HG02588 (cell line): ENCODE measurements around the gene HECTD1.
"Not testable (repeated sequence)": the region's sequence is repeated elsewhere in the genome, so short reads cannot be mapped to it uniquely, and the experiment has no call there.

Experiments used
- ATAC-seq: cut with Tn5 transposase; IDR thresholded peaks from one replicate; pipeline ENCODE4 v1.9.1; 2021; ENCODE audit warnings: mild to moderate bottlenecking, moderate library complexity; ENCODE audit not compliant: unreplicated experiment

The HECTD1 gene

GRCh38 chr14:31057701-31058364 is 149.8 kb downstream of the HECTD1 start:
- no peak for ATAC-seq

- ATAC-seq, result no peak
Measured at GRCh38 chr14:31057035-31057434, 150.6 kb downstream of the HECTD1 start.

- ATAC-seq, result not testable (repeated sequence)
Measured at GRCh38 chr14:31052905-31053586, 154.5 kb downstream of the HECTD1 start.

GRCh38 chr14:31051511-31051910 is 156.1 kb downstream of the HECTD1 start:
- no peak for ATAC-seq

- ATAC-seq, result no peak
Measured at GRCh38 chr14:31051023-31051422, 156.6 kb downstream of the HECTD1 start.
